HepG2 (cell line): ENCODE results near the gene LITAF. TPM values are rescaled to one million over a fixed set of nuclear protein-coding genes. Genes with fewer than 3 reads are reported as not detected.
A peak's percentile ranks its signal among the peaks of the same experiment; 100 is the strongest.

ENCODE experiments used
- ATAC-seq: fragments of 200-7000 bp; cut with Tn5 transposase; 3 replicates; pipeline ENCODE4 v1.9.1; 2020; ENCODE audit warnings: mild to moderate bottlenecking, moderate library complexity
- BruUV-seq: library from RNA; stranded (reverse); fragments of 400-500 nt; replicated peaks from 2 replicates; lab custom pipeline; 2021; lab: Mats Ljungman, UMichigan
- CTCF ChIA-PET: fragments of 300-600 bp; formaldehyde crosslinking; extraction: SDS; loops from one replicate; lab custom pipeline; 2021; ENCODE audit warnings: low total read pairs, inconsistent platforms, low intra/inter-chr PET ratio; lab: Yijun Ruan, JAX
- POLR2A ChIA-PET: fragments of 350-600 bp; sonication (Branson Sonifier 250); formaldehyde crosslinking; loops from one replicate; lab custom pipeline; 2020; ENCODE audit warnings: antibody characterized with exemption, inconsistent platforms; lab: Yijun Ruan, JAX
- DNase-seq: peaks from one replicate; pipeline ENCODE4 v3.0.0-alpha.2; 2015; ENCODE audit warnings: low spot score
- FAIRE-seq: peaks from 3 replicates; lab custom pipeline; 2011; peaks lifted over from hg19 to GRCh38; lab: Jason Lieb, UNC
- H2AFZ ChIP-seq: one replicate; pipeline ENCODE4 v1.6.1; 2011; ENCODE audit warnings: low read length, inconsistent platforms
- H3K27ac ChIP-seq: fragments of 300-600 bp; 3 replicates; pipeline ENCODE4 v1.8.0; 2011; ENCODE audit warnings: mixed run types, mild to moderate bottlenecking, mixed read lengths, low read length, inconsistent platforms; ENCODE audit not compliant: insufficient read depth; ENCODE audit errors: extremely low read length
- H3K27me3 ChIP-seq, 2 experiments: fragments of 200-600 bp in 1 of 2; 2 replicates in 1 of 2; 3 replicates in 1 of 2; pipeline versions ENCODE4 v1.6.0 to v1.8.0; 2011; ENCODE audit warnings: low read length in 2 of 2, mild to moderate bottlenecking in 2 of 2, moderate library complexity in 2 of 2, inconsistent platforms in 1 of 2; ENCODE audit not compliant: insufficient read depth in 2 of 2, control insufficient read depth in 1 of 2
- H3K36me3 ChIP-seq, 2 experiments: fragments of 200-600 bp in 1 of 2; replicated peaks in 1 of 2; 2 replicates in 1 of 2; 3 replicates in 1 of 2; pipeline versions ENCODE4 v1.5.1 to v1.8.0; 2011; ENCODE audit warnings: low read length in 2 of 2, inconsistent platforms in 1 of 2; ENCODE audit not compliant: insufficient read depth in 2 of 2, control insufficient read depth in 1 of 2
- H3K4me1 ChIP-seq: 2 replicates; pipeline ENCODE4 v1.5.1; 2012; ENCODE audit warnings: low read length, inconsistent platforms; ENCODE audit not compliant: insufficient read depth
- H3K4me2 ChIP-seq: 2 replicates; pipeline ENCODE4 v1.6.0; 2011; ENCODE audit warnings: low read depth, low read length, inconsistent platforms
- H3K4me3 ChIP-seq, 3 experiments: fragments of 200-600 bp in 1 of 3; sonication (generic), shearing (Covaris generic) in 1 of 3; replicated peaks in 1 of 3; 2 replicates each; pipeline ENCODE4 v1.5.1; 2011 to 2016; ENCODE audit warnings: low read length in 3 of 3, inconsistent platforms in 2 of 3, low read depth in 2 of 3, mild to moderate bottlenecking in 2 of 3, control low read depth in 1 of 3, mixed read lengths in 1 of 3; ENCODE audit not compliant: insufficient read depth in 1 of 3
- H3K79me2 ChIP-seq: one replicate; pipeline ENCODE4 v1.6.1; 2011; ENCODE audit warnings: low read length, inconsistent platforms; ENCODE audit not compliant: insufficient read depth
- H3K9ac ChIP-seq: 2 replicates; pipeline ENCODE4 v1.6.0; 2011; ENCODE audit warnings: mild to moderate bottlenecking, low read depth, low read length, inconsistent platforms; ENCODE audit not compliant: insufficient read depth
- H3K9me3 ChIP-seq: 2 replicates; pipeline ENCODE4 v1.5.1; 2012; ENCODE audit warnings: mild to moderate bottlenecking, low read length
- H4K20me1 ChIP-seq: 2 replicates; pipeline ENCODE4 v1.6.0; 2011; ENCODE audit warnings: inconsistent platforms, mild to moderate bottlenecking, low read length, moderate library complexity; ENCODE audit not compliant: insufficient read depth
- MAX ChIP-seq: IDR thresholded peaks from 2 replicates; pipeline ENCODE4 v1.6.1; 2012; ENCODE audit warnings: inconsistent platforms
- ZBTB49 ChIP-seq: sonication (generic); formaldehyde crosslinking; IDR thresholded peaks from 2 replicates; pipeline ENCODE4 v1.4.0; 2020; ENCODE audit warnings: missing genetic modification reagents, borderline replicate concordance
- ZNF292 ChIP-seq: sonication (generic); formaldehyde crosslinking; IDR thresholded peaks from 2 replicates; pipeline ENCODE4 v1.8.1; 2022; ENCODE audit warnings: mild to moderate bottlenecking, low read depth, missing genetic modification reagents, borderline replicate concordance
- ZNF770 ChIP-seq: sonication (generic); formaldehyde crosslinking; IDR thresholded peaks from 2 replicates; pipeline ENCODE4 v1.5.0; 2020; ENCODE audit warnings: mild to moderate bottlenecking, missing genetic modification reagents
- WGBS: methylation state at CpG from one replicate; pipeline ENCODE4 v1.1.6; 2017; ENCODE audit warnings: low lambda C conversion rate; 5-methylcytosine and 5-hydroxymethylcytosine counted together
- in situ Hi-C: cut with HindIII; loops from 2 replicates; pipeline ENCODE4 v1.10.0; 2017; ENCODE audit warnings: low pct_unique_long_range_greater_than_20kb; ENCODE audit not compliant: extremely low pct_ligation_motif_present
- intact Hi-C: fragments of 100-400 bp; cut with micrococcal nuclease; formaldehyde crosslinking; loops from one replicate; pipeline ENCODE4 v1.10.0; 2022; ENCODE audit not compliant: unreplicated experiment
- polyA plus RNA-seq, 8 experiments: library from polyadenylated mRNA; depleted of rRNA in 3 of 8; stranded (reverse) in 7 of 8; unstranded in 1 of 8; fragments of >200 nt; fragmentation: Illumina TruSeq in 4 of 8; extraction: Trizol in 4 of 8; gene quantifications; 2 replicates each; pipeline versions ENCODE4 v1.2.1 to v1.2.3, GENCODE V29; 2011 to 2016; ENCODE audit warnings: low read depth in 4 of 8, missing spikeins in 1 of 8, mixed read lengths in 1 of 8; ENCODE audit not compliant: insufficient read depth in 1 of 8
- total RNA-seq, 5 experiments: library from RNA; depleted of rRNA; stranded (reverse); fragments of >200 nt; fragmentation: Illumina TruSeq; extraction: Trizol; gene quantifications; 2 replicates each; pipeline ENCODE4 v1.2.3, GENCODE V29; 2016; ENCODE audit warnings: low read depth in 1 of 5

The LITAF gene
- total and polyA plus RNA-seq, 2 of the 13 experiments (the other 11 are each of a cell fraction or from before 2014, with no cell fraction given), result 80.1 to 141 TPM

GRCh38 chr16:11566398-11566797, 20.3 kb downstream of the LITAF start:
- intact Hi-C loops (no loop called here), in situ Hi-C loops (no loop called here)
- no peak overlapping the region for H3K4me2 ChIP-seq
- H3K9ac ChIP-seq, result no peak overlapping the region
- TF ChIP-seq MAX (no peak), ZNF292 (CRISPR knock-in tag) (no peak), ZNF770 (CRISPR knock-in tag) (0 out of 2 replicates have a peak, but pooled peaks have one; percentile 28), ZBTB49 (CRISPR knock-in tag) (no peak)
- no TSS peak for BruUV-seq
- FAIRE-seq (no peak), DNase-seq (no peak), ATAC-seq (no peak)
- H4K20me1 ChIP-seq, result peaks cover 28% of the 10 kb centered on the region; the same call in 1 of the 2 replicates
- POLR2A ChIA-PET, result no interaction called here
- no peaks in the 10 kb centered on the region for H3K9me3 ChIP-seq
- no peak overlapping the region for H2AFZ ChIP-seq
- peaks cover 61% of the 10 kb centered on the region for H3K4me1 ChIP-seq
- peaks cover 1 to 16% of the 10 kb centered on the region in 2 experiments; a peak in 4 of 5 replicates for H3K36me3 ChIP-seq
- no peaks in the 10 kb centered on the region for H3K27me3 ChIP-seq
- H3K79me2 ChIP-seq, result peaks cover 90% of the 10 kb centered on the region
- H3K27ac ChIP-seq, result peak overlapping the region; percentile 2
- H3K4me3 ChIP-seq, result no peak overlapping the region
- CTCF ChIA-PET, result no interaction called here
- 95% methylated on average over 9 of the region's 9 CpGs for WGBS
